C4-2B (cell line): ENCODE data around the gene ANKMY1.
A peak's percentile ranks its signal among the peaks of the same experiment; 100 is the strongest.
"Not testable (repeated sequence)": the region's sequence is repeated elsewhere in the genome, so short reads cannot be mapped to it uniquely, and the experiment has no call there.

Experiments used
- H3K27ac ChIP-seq: fragments of 450-650 bp; 2 replicates; pipeline ENCODE4 v1.5.1; 2017
- CTCF ChIP-seq: fragments of 450-650 bp; conservative IDR thresholded peaks from 2 replicates; pipeline ENCODE4 v1.5.1; 2017; ENCODE audit warnings: mild to moderate bottlenecking
- ZFX ChIP-seq: fragments of 450-650 bp; IDR thresholded peaks from 2 replicates; pipeline ENCODE4 v1.6.1; 2017

The ANKMY1 gene

DNA sequence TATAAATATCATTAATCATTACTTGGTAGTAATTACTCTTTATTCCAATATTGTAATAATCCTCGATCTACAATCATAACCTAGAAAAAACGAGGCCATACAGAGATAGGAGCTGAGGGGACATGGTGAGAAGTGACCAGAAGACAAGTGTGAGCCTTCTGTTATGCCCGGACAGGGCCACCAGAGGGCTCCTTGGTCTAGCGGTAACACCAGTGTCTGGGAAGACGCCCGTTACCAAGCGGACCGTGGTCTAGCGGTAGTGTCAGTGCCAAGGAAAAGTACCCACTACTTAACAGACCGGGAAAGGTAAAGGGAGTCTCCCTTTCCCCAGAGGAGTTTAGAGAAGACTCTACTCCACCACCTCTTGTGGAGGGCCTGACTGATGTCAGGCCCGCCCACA is 62.8 kb downstream of the ANKMY1 start:
- not testable (repeated sequence) for H3K27ac ChIP-seq
- TF ChIP-seq CTCF: peak; percentile 37

DNA sequence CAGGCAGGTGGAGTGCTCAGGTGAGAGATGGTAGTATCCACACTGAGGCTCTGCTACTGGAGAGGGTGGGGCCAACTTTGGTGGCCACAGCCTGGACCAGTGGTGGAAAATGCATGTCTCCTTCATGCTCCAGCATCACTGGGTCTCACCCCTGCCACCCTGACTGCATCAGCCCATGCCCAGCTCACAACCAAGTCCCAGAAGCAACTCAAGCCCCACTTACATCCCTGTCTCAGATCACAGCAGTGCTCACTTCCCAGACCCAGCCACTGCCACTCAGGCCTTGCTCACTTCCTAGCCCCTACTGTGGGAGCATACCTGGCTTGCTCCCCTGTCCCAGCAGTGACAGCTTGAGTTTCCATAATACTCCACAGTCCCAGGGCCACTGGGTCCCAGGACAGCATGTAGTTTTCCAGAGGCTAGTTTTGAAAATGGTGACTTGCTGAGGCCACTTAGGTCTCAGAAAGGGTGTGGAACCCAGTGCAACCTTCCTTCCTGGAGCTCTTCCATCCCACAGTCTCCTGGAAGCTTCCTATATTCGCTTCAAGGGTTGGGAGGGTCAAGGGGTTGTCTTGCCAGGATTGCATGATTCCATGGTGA is 63.5 kb downstream of the ANKMY1 start:
- H3K27ac ChIP-seq: no peak overlapping the region
- TF ChIP-seq ZFX: no peak
- TF ChIP-seq CTCF: no peak

- H3K27ac ChIP-seq: no peak overlapping the region
- TF ChIP-seq ZFX (no peak), CTCF (no peak)
These were observed 66.3 kb downstream of the ANKMY1 start for GRCh38 chr2:240491483-240491882.

DNA sequence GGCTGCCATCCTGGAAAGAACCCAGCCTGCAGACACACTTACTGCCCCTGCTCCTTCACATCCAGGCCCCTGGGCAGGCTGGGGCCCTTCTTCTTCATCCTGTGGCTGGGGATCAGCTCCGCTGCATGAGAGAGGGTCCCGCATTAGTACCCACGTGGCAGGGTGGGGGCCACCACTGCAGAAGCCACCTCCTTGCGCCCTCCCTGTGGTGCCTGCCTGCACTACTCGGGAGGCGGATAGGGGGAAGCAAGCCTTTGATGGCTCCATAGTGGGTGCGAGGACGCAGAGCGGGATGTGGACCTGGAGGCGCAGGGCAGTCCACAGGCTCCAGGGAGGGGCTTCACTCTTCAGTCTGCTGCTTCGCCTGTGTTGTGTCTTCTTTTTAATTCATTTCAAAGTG is 75.6 kb downstream of the ANKMY1 start:
- no peak overlapping the region for H3K27ac ChIP-seq
- TF ChIP-seq CTCF: no peak
- TF ChIP-seq ZFX: no peak

- no peak overlapping the region for H3K27ac ChIP-seq
- TF ChIP-seq ZFX (no peak), CTCF (no peak)
These were observed 76.1 kb downstream of the ANKMY1 start for GRCh38 chr2:240481720-240482119.

GRCh38 chr2:240480834-240481623 is 76.8 kb downstream of the ANKMY1 start:
- no peak for TF ChIP-seq ZFX
- no peak for TF ChIP-seq CTCF
- no peak overlapping the region for H3K27ac ChIP-seq

DNA sequence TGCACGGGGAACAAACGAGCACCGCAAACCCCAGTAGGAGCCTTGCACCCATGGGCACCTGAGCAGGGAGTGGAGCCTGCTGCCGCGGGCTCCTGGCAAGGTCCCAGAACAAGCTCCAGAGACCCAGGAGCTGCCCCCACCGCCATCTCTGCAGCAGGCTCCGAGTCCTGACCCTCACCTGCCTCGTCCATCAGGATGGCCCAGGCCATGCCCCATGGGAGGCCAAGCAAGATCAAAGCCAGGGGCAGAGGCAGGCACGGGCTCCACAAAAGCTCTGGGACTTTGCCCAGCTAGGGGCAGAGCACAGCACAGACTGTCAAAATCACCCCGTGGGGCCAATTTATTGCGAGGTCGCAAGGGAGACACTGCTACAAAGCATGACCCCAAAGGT is 78.7 kb downstream of the ANKMY1 start:
- no peak overlapping the region for H3K27ac ChIP-seq
- TF ChIP-seq ZFX (no peak), CTCF (no peak)
